HepG2 (cell line): ENCODE measurements around the gene SBK3. TPM values are rescaled to one million over a fixed set of nuclear protein-coding genes. Genes with fewer than 3 reads are reported as not detected.

Experiments used
- ARID4A ChIP-seq: sonication (generic); formaldehyde crosslinking; IDR thresholded peaks from 2 replicates; pipeline ENCODE4 v1.5.0; 2020; ENCODE audit warnings: mild to moderate bottlenecking, missing genetic modification reagents, borderline replicate concordance
- BRF2 ChIP-seq: sonication (generic); formaldehyde crosslinking; IDR thresholded peaks from 2 replicates; pipeline ENCODE4 v1.8.1; 2022; ENCODE audit warnings: mild to moderate bottlenecking, missing genetic modification reagents
- ETV5 ChIP-seq: IDR thresholded peaks from 2 replicates; pipeline ENCODE4 v1.6.1; 2018; ENCODE audit warnings: missing biosample characterization, missing genetic modification reagents, inconsistent platforms, borderline replicate concordance
- HMGXB4 ChIP-seq, 2 experiments: sonication (generic) in 1 of 2; formaldehyde crosslinking in 1 of 2; IDR thresholded peaks; 2 replicates each; pipeline versions ENCODE4 v1.4.0 to v1.6.1; 2018 to 2020; ENCODE audit warnings: missing genetic modification reagents in 2 of 2, borderline replicate concordance in 1 of 2, low read depth in 1 of 2, mild to moderate bottlenecking in 1 of 2, missing biosample characterization in 1 of 2
- THAP11 ChIP-seq: IDR thresholded peaks from 2 replicates; pipeline ENCODE4 v1.6.1; 2016; ENCODE audit warnings: missing biosample characterization, missing genetic modification reagents
- ZNF280D ChIP-seq: sonication (generic); formaldehyde crosslinking; IDR thresholded peaks from 2 replicates; pipeline ENCODE4 v1.5.1; 2020; ENCODE audit warnings: mild to moderate bottlenecking, missing genetic modification reagents
- ZNF343 ChIP-seq: sonication (generic); formaldehyde crosslinking; IDR thresholded peaks from 2 replicates; pipeline ENCODE4 v1.4.0; 2020; ENCODE audit warnings: mild to moderate bottlenecking, missing genetic modification reagents
- ZNF691 ChIP-seq: sonication (generic); formaldehyde crosslinking; IDR thresholded peaks from 2 replicates; pipeline ENCODE4 v1.4.0; 2020; ENCODE audit warnings: missing genetic modification reagents, low read depth, mild to moderate bottlenecking, borderline replicate concordance
- ZNF710 ChIP-seq: sonication (generic); formaldehyde crosslinking; IDR thresholded peaks from 2 replicates; pipeline ENCODE4 v1.5.0; 2020; ENCODE audit warnings: mild to moderate bottlenecking, missing genetic modification reagents, borderline replicate concordance
- polyA plus RNA-seq, 8 experiments: library from polyadenylated mRNA; depleted of rRNA in 3 of 8; stranded (reverse) in 7 of 8; unstranded in 1 of 8; fragments of >200 nt; fragmentation: Illumina TruSeq in 4 of 8; extraction: Trizol in 4 of 8; gene quantifications; 2 replicates each; pipeline versions ENCODE4 v1.2.1 to v1.2.3, GENCODE V29; 2011 to 2016; ENCODE audit warnings: low read depth in 4 of 8, missing spikeins in 1 of 8, mixed read lengths in 1 of 8; ENCODE audit not compliant: insufficient read depth in 1 of 8
- total RNA-seq, 5 experiments: library from RNA; depleted of rRNA; stranded (reverse); fragments of >200 nt; fragmentation: Illumina TruSeq; extraction: Trizol; gene quantifications; 2 replicates each; pipeline ENCODE4 v1.2.3, GENCODE V29; 2016; ENCODE audit warnings: low read depth in 1 of 5

Gene SBK3
- total and polyA plus RNA-seq, 2 of the 13 experiments (the other 11 are each of a cell fraction or from before 2014, with no cell fraction given), result 0.66 to 0.77 TPM

- TF ChIP-seq ZNF280D (CRISPR knock-in tag), result peak; percentile 71; the same call in 1 of the 2 replicates
- TF ChIP-seq HMGXB4 (CRISPR knock-in tag; IDR thresholded peaks at IDR 0.05; ENCODE audit: borderline replicate concordance in 1 of 2, low read depth in 1 of 2), result peak in 1 of 2 experiments; percentile 65; a peak in 2 of 4 replicates
- peak; percentile 36; the same call in 1 of the 2 replicates for TF ChIP-seq ZNF691
- 0 out of 2 replicates have a peak, but pooled peaks have one; percentile 4 for TF ChIP-seq ETV5
- no peak for TF ChIP-seq THAP11
- TF ChIP-seq ZNF343, result peak; percentile 46; the same call in 1 of the 2 replicates
- TF ChIP-seq BRF2 (CRISPR knock-in tag), result no peak
- TF ChIP-seq ARID4A (CRISPR knock-in tag), result peak; percentile 17; the same call in 1 of the 2 replicates
- TF ChIP-seq ZNF710, result peak; percentile 15; the same call in 1 of the 2 replicates
Observed at GRCh38 chr19:55581145-55581822, 35.9 kb upstream of the SBK3 start (continued).
